Stomach smooth muscle (tissue), 2 donors: ENCODE results near the gene CNFN.

Experiments used
- H3K27ac ChIP-seq: one replicate; pipeline ENCODE4 v1.7.0; 2013; ENCODE audit warnings: mild to moderate bottlenecking, low read length, inconsistent platforms
- H3K27me3 ChIP-seq, 2 donors: one replicate each; pipeline ENCODE4 v1.7.0; 2013; ENCODE audit warnings: low read length in 2 of 2; ENCODE audit not compliant: insufficient read depth in 2 of 2, control insufficient read depth in 1 of 2
- H3K36me3 ChIP-seq, 2 donors: one replicate each; pipeline ENCODE4 v1.7.0; 2013; ENCODE audit warnings: low read length in 2 of 2; ENCODE audit not compliant: control insufficient read depth in 2 of 2, insufficient read depth in 2 of 2
- H3K4me1 ChIP-seq: one replicate; pipeline ENCODE4 v1.7.0; 2013; ENCODE audit warnings: low read length; ENCODE audit not compliant: control insufficient read depth, insufficient read depth
- H3K4me3 ChIP-seq, 2 donors: one replicate each; pipeline ENCODE4 v1.7.0; 2013; ENCODE audit warnings: low read length in 2 of 2
- H3K9ac ChIP-seq, 2 donors: one replicate each; pipeline ENCODE4 v1.7.0; 2013; ENCODE audit warnings: low read length in 2 of 2, mild to moderate bottlenecking in 1 of 2
- H3K9me3 ChIP-seq, 2 donors: one replicate each; pipeline ENCODE4 v1.7.0; 2013; ENCODE audit warnings: low read length in 2 of 2; ENCODE audit not compliant: control insufficient read depth in 2 of 2
- donor health status: healthy.
- donor health status: Pancreatic carcinoma.

Gene CNFN

GRCh38 chr19:42396381-42397262 is 6.5 kb upstream of the CNFN start:
- Histone ChIP-seq H3K9me3 (no peaks in the 10 kb centered on the region), H3K4me1 (peaks cover 18% of the 10 kb centered on the region), H3K9ac (peak overlapping the region; percentile 93 to 94), H3K36me3 (no peaks in the 10 kb centered on the region), H3K27ac (peak overlapping the region; percentile 88), H3K27me3 (no peaks in the 10 kb centered on the region), H3K4me3 (peak overlapping the region; percentile 86 to 88)

DNA sequence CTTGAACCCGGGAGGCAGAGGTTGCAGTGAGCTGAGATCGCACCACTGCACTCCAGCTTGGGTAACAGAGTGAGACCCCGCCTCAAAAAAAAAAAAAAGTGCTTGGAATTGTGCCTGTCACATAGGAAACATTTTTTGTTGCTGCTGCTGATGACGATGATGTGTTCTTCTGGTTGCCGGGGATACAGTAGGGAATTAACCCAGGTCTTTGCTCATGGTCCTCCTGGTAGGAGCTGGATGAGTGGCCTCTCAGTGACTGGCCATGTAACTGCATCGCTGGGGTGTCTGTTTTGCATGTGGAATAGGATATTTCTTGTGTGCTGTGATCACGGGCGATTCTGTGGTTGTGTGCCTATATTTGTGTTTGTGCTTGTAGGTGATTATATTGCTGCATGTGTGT is 4.7 kb upstream of the CNFN start:
- Histone ChIP-seq H3K9me3 (no peaks in the 10 kb centered on the region), H3K27ac (no peak overlapping the region), H3K9ac (no peak overlapping the region), H3K27me3 (peaks cover 10 to 13% of the 10 kb centered on the region in 2 donors), H3K4me3 (no peak overlapping the region), H3K4me1 (peaks cover 14% of the 10 kb centered on the region), H3K36me3 (no peaks in the 10 kb centered on the region)

GRCh38 chr19:42392165-42392564 is 2.1 kb upstream of the CNFN start:
- Histone ChIP-seq H3K9me3 (no peaks in the 10 kb centered on the region), H3K27me3 (peaks cover 21 to 26% of the 10 kb centered on the region in 2 donors), H3K4me1 (peaks cover 7% of the 10 kb centered on the region), H3K9ac (no peak overlapping the region), H3K4me3 (no peak overlapping the region), H3K27ac (no peak overlapping the region), H3K36me3 (no peaks in the 10 kb centered on the region)

GRCh38 chr19:42388851-42389489 is 1.1 kb downstream of the CNFN start:
- Histone ChIP-seq H3K4me1 (peaks cover 7% of the 10 kb centered on the region), H3K27me3 (peaks cover 30 to 37% of the 10 kb centered on the region in 2 donors), H3K27ac (no peak overlapping the region), H3K9me3 (no peaks in the 10 kb centered on the region), H3K9ac (no peak overlapping the region), H3K4me3 (no peak overlapping the region), H3K36me3 (no peaks in the 10 kb centered on the region)

DNA sequence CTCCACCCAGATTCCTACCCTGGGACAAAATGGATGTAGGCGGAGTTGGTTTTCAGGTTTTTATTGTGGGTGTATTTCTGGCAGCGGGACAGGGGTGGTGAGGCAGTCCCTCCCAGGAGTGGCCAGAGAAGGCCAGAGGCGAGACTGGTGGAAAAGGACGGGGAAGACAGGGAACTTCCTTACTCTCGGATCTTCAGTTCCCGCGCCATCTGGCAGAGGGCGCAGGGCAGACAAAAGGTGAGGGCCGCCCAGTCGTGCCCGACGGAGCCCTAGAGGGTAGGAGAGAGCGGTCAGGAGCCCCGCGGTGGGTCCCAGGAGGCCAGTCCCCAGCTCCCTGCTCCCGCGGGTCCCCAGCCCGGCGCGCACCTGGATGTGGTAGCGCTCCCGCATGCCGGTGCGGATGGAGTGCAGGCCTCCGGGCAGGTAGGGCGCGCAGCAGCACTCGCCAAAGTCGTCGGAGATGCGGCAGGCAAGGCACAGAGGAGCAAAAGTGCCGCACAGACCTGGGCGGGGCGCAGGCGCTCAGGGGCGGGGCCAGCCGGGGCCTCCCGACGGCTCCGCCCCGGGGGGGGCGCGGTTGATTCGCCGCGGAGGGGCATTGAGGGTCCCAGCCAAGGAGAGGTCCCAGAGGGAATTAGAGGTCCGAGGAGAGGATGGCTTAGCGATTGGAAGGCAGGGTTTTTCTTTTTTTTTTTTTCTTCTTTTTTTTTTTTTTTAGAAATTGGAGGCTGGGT is 3.0 kb downstream of the CNFN start:
- Histone ChIP-seq H3K9me3 (no peaks in the 10 kb centered on the region), H3K4me1 (peaks cover 7% of the 10 kb centered on the region), H3K9ac (no peak overlapping the region), H3K27me3 (peaks cover 38 to 43% of the 10 kb centered on the region in 2 donors), H3K36me3 (no peaks in the 10 kb centered on the region), H3K27ac (no peak overlapping the region), H3K4me3 (peak overlapping the region in 1 of 2 donors; percentile 57)

DNA sequence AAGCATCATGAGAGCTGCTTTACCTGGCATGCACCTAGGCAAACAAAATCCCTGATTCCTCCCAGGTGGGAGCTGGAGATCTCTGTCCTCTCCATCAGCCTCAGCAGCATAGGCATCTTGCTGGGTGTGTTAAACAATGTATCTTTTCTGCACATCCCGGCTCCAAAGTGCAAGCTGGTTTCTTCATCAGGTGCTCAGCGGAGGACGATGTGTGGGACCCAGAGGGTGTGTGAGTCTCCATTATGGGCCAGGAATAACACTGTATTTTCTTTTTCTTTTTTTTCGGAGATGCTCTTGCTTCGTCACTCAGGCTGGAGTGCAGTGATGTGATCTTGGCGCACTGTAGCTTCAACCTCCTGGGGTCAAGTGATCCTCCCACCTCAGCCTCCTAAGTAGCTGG is 9.9 kb downstream of the CNFN start:
- Histone ChIP-seq H3K9me3 (no peaks in the 10 kb centered on the region), H3K27me3 (peaks cover 6 to 11% of the 10 kb centered on the region in 2 donors), H3K9ac (no peak overlapping the region), H3K4me3 (no peak overlapping the region), H3K36me3 (peaks cover 0 to under 1% of the 10 kb centered on the region in 2 donors), H3K27ac (no peak overlapping the region), H3K4me1 (no peaks in the 10 kb centered on the region)

DNA sequence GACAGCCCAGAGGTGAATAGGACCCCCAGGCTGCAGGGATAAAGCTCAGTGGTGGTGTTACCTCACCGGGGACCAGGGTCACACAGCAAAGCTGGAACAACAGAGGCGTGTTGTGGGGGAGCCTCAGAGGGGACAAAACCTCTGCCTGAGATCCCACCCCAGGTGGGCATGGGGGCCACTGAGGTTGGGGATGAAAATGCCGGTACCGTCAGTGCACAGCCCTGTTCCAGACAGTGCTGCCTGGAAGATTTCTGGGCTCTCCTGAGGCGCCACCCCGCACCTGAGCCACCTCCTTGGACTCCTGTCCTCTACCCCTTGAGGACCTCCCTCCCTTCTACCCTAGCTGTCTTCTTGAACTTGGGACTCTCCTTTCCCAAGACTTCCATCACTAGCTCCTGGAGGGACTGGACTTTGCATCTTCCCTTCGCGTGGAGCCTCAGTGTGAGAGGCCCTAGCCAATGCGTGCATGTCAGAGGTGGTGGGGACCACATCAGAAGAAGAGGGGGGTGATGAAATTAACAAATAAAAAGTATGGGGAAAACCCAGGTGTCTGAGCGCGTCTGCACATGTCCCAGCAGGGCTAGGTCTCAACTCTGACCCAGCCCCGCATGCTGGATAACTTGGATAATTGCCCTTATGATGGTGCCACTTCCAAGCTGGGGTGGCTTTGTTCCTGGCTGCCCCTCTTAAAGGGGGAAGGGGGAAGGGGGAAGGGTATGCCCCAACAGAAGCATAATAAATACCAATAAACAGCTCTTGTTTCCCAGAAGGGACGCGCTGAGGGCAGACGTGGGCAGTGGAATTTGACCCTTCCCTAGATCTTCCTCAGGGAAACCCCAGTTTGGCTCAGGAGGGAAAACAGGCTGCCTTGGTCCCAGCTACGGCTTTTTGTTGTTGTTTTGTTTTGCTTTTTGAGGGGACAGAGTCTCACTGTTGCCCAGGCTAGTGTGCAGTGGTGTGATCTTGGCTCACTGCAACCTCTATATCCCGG is 11.6 kb downstream of the CNFN start:
- Histone ChIP-seq H3K4me1 (no peaks in the 10 kb centered on the region), H3K27me3 (peaks cover 6 to 11% of the 10 kb centered on the region in 2 donors), H3K9ac (no peak overlapping the region), H3K27ac (no peak overlapping the region), H3K4me3 (no peak overlapping the region), H3K36me3 (peaks cover 4 to 7% of the 10 kb centered on the region in 2 donors), H3K9me3 (no peaks in the 10 kb centered on the region)

DNA sequence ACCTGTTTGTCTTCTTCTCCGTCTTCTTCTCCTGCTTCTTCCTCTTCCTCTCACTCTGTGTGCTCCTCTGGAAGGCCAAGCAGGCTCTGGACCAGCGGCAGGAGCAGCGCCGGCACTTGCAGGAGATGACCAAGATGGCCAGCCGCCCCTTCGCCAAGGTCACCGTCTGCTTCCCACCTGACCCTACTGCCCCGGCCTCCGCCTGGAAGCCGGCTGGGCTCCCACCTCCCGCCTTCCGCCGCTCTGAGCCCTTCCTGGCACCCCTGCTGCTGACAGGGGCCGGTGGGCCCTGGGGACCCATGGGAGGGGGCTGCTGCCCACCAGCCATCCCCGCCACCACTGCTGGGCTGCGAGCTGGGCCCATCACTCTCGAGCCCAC is 13.9 kb downstream of the CNFN start:
- Histone ChIP-seq H3K9me3 (no peaks in the 10 kb centered on the region), H3K4me3 (no peak overlapping the region), H3K4me1 (no peaks in the 10 kb centered on the region), H3K27me3 (no peaks in the 10 kb centered on the region), H3K9ac (no peak overlapping the region), H3K27ac (no peak overlapping the region), H3K36me3 (peaks cover 4 to 8% of the 10 kb centered on the region in 2 donors)

DNA sequence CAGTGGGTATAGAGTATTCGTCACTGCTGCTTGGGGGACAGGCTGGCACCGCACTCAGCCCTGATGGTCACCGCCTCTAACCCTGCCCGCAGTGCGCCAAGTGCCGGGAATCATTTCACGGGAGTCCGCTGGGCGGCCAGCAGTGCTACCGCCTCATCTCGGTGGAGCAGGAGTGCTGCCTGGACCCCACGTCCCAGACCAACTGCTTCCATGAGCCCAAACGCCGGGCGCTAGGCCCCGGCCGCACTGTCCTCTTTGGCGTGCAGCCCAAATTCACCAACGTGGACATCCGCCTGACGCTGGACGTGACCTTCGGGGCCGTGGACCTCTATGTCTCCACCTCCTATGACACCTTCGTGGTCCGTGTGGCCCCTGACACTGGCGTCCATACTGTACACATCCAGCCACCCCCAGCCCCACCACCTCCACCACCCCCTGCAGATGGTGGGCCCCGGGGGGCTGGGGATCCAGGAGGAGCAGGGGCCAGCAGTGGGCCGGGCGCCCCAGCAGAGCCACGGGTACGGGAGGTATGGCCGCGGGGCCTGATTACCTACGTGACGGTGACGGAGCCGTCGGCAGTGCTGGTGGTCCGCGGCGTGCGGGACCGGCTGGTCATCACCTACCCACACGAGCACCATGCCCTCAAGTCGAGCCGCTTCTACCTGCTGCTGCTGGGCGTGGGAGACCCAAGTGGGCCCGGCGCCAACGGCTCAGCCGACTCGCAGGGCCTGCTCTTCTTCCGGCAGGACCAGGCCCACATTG is 14.5 kb downstream of the CNFN start:
- Histone ChIP-seq H3K4me3 (no peak overlapping the region), H3K27ac (no peak overlapping the region), H3K9me3 (no peaks in the 10 kb centered on the region), H3K9ac (no peak overlapping the region), H3K27me3 (no peaks in the 10 kb centered on the region), H3K36me3 (peaks cover 6 to 10% of the 10 kb centered on the region in 2 donors), H3K4me1 (no peaks in the 10 kb centered on the region)
